Breast epithelium (tissue), 3 donors: ENCODE measurements around the gene DIO1.

Source experiments
- POLR2A ChIP-seq: fragments of 450-650 bp; IDR thresholded peaks from one replicate; pipeline ENCODE4 v1.6.1; 2016; ENCODE audit warnings: antibody characterized with exemption, mild to moderate bottlenecking, moderate library complexity
- POLR2AphosphoS5 ChIP-seq, 3 donors: sonication (generic); formaldehyde crosslinking; IDR thresholded peaks; one replicate each; pipeline ENCODE4 v1.6.1; 2017; ENCODE audit warnings: antibody characterized with exemption in 3 of 3
- TF ChIP-seq, protein P1 (sequence below), 3 donors: fragments of 450-650 bp; IDR thresholded peaks; one replicate each; pipeline ENCODE4 v1.5.1; 2016 to 2017; ENCODE audit warnings: antibody characterized with exemption in 3 of 3, mild to moderate bottlenecking in 3 of 3, moderate library complexity in 3 of 3

DNA sequence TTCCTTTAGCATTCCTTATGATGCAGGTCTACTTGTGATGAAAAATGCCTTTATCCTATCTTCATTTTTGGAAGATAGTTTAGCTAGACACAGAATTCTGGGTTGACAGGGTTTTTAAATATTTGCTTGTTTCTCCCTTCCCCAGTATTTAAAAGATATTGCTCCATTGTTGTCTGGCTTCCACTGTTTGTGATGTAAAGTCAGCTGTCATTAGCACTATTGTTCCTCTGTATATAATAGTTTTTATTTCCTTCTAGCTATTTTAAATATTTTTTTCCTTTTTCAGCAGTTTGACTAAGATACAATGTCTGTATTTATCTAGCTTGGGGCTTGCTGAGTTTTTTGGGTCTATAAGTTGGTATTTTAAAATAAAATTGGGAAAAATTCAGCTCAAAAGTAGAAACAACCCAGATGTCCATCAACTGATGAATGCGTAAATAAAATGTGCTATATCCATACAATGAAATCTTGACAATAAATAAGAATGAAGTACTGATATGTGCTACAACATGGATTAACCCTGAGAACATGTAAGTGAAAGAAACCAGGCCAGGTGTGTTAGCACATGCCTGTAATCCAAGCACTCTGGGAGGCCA, 40.3 kb downstream of the DIO1 start:
- TF ChIP-seq POLR2A (no peak), POLR2AphosphoS5 (IDR thresholded peaks at IDR 0.05) (no peak)
- TF ChIP-seq, protein P1, sequence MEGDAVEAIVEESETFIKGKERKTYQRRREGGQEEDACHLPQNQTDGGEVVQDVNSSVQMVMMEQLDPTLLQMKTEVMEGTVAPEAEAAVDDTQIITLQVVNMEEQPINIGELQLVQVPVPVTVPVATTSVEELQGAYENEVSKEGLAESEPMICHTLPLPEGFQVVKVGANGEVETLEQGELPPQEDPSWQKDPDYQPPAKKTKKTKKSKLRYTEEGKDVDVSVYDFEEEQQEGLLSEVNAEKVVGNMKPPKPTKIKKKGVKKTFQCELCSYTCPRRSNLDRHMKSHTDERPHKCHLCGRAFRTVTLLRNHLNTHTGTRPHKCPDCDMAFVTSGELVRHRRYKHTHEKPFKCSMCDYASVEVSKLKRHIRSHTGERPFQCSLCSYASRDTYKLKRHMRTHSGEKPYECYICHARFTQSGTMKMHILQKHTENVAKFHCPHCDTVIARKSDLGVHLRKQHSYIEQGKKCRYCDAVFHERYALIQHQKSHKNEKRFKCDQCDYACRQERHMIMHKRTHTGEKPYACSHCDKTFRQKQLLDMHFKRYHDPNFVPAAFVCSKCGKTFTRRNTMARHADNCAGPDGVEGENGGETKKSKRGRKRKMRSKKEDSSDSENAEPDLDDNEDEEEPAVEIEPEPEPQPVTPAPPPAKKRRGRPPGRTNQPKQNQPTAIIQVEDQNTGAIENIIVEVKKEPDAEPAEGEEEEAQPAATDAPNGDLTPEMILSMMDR (IDR thresholded peaks at IDR 0.05), result no peak
